Mesendoderm (in vitro differentiated cells): ENCODE data around the gene CUTC.

ENCODE experiments used
- DNase-seq: peaks from one replicate; pipeline ENCODE4 v3.0.0; 2013
- H2AK5ac ChIP-seq: 2 replicates; pipeline ENCODE4 v1.6.1; 2013; ENCODE audit warnings: low read length, inconsistent platforms
- H2BK120ac ChIP-seq: 2 replicates; pipeline ENCODE4 v1.6.1; 2013; ENCODE audit warnings: low read depth, mild to moderate bottlenecking, low read length, moderate library complexity, mixed read lengths
- H2BK15ac ChIP-seq: replicated peaks from 2 replicates; pipeline ENCODE4 v1.6.1; 2013; ENCODE audit warnings: low read depth, mild to moderate bottlenecking, moderate library complexity
- H2BK5ac ChIP-seq: 2 replicates; pipeline ENCODE4 v1.6.1; 2013; ENCODE audit warnings: low read length, inconsistent platforms
- H3K18ac ChIP-seq: 2 replicates; pipeline ENCODE4 v1.6.1; 2013; ENCODE audit warnings: mild to moderate bottlenecking, low read length, mixed read lengths
- H3K23ac ChIP-seq: one replicate; pipeline ENCODE4 v1.6.1; 2013; ENCODE audit warnings: low read length
- H3K27ac ChIP-seq: 2 replicates; pipeline ENCODE4 v1.5.1; 2013; ENCODE audit warnings: low read depth, mild to moderate bottlenecking, inconsistent platforms, low read length, moderate library complexity
- H3K27me3 ChIP-seq: 2 replicates; pipeline ENCODE4 v1.6.1; 2013; ENCODE audit warnings: low read length, control low read depth, mild to moderate bottlenecking, inconsistent platforms; ENCODE audit not compliant: insufficient read depth, poor library complexity
- H3K36me3 ChIP-seq: 2 replicates; pipeline ENCODE4 v1.6.1; 2013; ENCODE audit warnings: low read length, inconsistent platforms; ENCODE audit not compliant: control insufficient read depth, insufficient read depth
- H3K4ac ChIP-seq: one replicate; pipeline ENCODE4 v1.6.1; 2013; ENCODE audit warnings: low read depth, mild to moderate bottlenecking, low read length, moderate library complexity
- H3K4me1 ChIP-seq: 2 replicates; pipeline ENCODE4 v1.6.1; 2013; ENCODE audit warnings: low read depth, low read length, inconsistent platforms; ENCODE audit not compliant: control insufficient read depth
- H3K4me2 ChIP-seq: 2 replicates; pipeline ENCODE4 v1.6.1; 2013; ENCODE audit warnings: low read length
- H3K4me3 ChIP-seq: 2 replicates; pipeline ENCODE4 v1.5.1; 2013; ENCODE audit warnings: mild to moderate bottlenecking, low read length
- H3K56ac ChIP-seq: one replicate; pipeline ENCODE4 v1.6.1; 2013; ENCODE audit warnings: low read length
- H3K79me1 ChIP-seq: 2 replicates; pipeline ENCODE4 v1.6.1; 2013; ENCODE audit warnings: low read length, inconsistent platforms
- H3K79me2 ChIP-seq: 2 replicates; pipeline ENCODE4 v1.6.1; 2013; ENCODE audit warnings: mild to moderate bottlenecking, low read length; ENCODE audit not compliant: control insufficient read depth, insufficient read depth
- H3K9ac ChIP-seq: 2 replicates; pipeline ENCODE4 v1.6.1; 2013; ENCODE audit warnings: low read length, inconsistent platforms
- H4K5ac ChIP-seq: one replicate; pipeline ENCODE4 v1.6.1; 2013; ENCODE audit warnings: low read length
- H4K8ac ChIP-seq: one replicate; pipeline ENCODE4 v1.6.1; 2013; ENCODE audit warnings: low read depth, mild to moderate bottlenecking, control low read depth, low read length, moderate library complexity
- WGBS: extraction: QIAGEN DNeasy Blood & Tissue Kit; methylation state at CpG from one replicate; pipeline ENCODE4 v1.1.7; 2013; ENCODE audit warnings: low lambda C conversion rate, missing lambda C conversion rate; ENCODE audit not compliant: insufficient coverage; ENCODE audit errors: extremely low coverage; 5-methylcytosine and 5-hydroxymethylcytosine counted together

The CUTC gene

DNA sequence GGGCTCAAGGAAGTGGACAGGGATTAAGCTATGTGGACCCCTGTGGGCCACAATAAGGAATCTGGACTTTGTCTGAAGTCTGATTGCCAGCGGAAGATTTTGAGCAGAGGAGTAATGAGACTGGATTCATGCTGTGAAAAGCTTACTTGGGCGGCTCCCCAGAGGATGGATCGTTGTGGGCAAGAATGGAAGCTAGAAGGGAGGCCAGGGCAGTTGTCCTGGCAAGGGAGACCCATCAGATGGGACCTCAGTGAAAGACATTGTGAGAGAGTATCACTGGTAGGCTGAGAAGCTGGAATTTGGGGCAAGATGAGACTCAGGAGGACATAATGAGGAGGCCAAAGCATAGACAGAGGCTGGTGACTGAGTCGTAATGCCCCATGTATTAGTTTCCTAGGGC, 66.0 kb downstream of the CUTC start:
- Histone ChIP-seq H3K79me1 (no peaks in the 10 kb centered on the region), H3K18ac (no peak overlapping the region), H3K4me3 (no peak overlapping the region), H4K5ac (no peak overlapping the region), H3K27me3 (no peaks in the 10 kb centered on the region), H2BK5ac (no peak overlapping the region), H3K36me3 (no peaks in the 10 kb centered on the region), H3K9ac (no peak overlapping the region), H2AK5ac (no peak overlapping the region), H3K4me2 (no peak overlapping the region), H3K27ac (no peak overlapping the region), H2BK120ac (no peak overlapping the region), H3K56ac (no peak overlapping the region), H3K23ac (no peak overlapping the region), H3K79me2 (no peaks in the 10 kb centered on the region), H2BK15ac (no peak overlapping the region), H4K8ac (no peak overlapping the region), H3K4me1 (no peaks in the 10 kb centered on the region), H3K4ac (no peak overlapping the region)
- no peak for DNase-seq
- WGBS = no CpG with 5 or more reads among the region's 4 CpGs

DNA sequence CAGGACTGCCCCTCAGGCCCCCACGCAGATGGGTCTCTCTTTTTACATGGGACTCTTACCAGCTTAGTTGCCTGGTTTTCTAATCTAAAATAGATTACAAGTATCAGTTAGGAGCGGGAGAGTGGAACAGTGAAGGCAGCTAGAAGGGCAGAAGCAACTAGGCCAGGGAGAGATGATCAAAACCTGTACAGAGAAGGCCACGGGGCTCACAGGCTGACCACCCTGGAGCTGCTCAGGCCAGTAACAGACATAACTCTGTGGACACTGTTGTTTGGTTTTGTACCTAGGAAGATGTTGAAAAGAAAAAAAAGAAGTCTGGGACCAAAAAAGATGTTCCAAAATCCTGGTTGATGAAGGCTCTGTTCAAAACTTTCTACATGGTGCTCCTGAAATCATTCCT, 66.9 kb downstream of the CUTC start:
- Histone ChIP-seq H3K79me2 (no peaks in the 10 kb centered on the region), H2BK5ac (no peak overlapping the region), H3K9ac (no peak overlapping the region), H3K4me2 (no peak overlapping the region), H3K79me1 (no peaks in the 10 kb centered on the region), H3K23ac (no peak overlapping the region), H3K4me1 (no peaks in the 10 kb centered on the region), H4K8ac (no peak overlapping the region), H3K27ac (no peak overlapping the region), H4K5ac (no peak overlapping the region), H3K4ac (no peak overlapping the region), H3K36me3 (no peaks in the 10 kb centered on the region), H3K27me3 (no peaks in the 10 kb centered on the region), H3K4me3 (no peak overlapping the region), H2BK120ac (no peak overlapping the region), H3K18ac (no peak overlapping the region), H3K56ac (no peak overlapping the region), H2AK5ac (no peak overlapping the region), H2BK15ac (no peak overlapping the region)
- DNase-seq = no peak
- WGBS = no CpG with 5 or more reads among the region's 3 CpGs

DNA sequence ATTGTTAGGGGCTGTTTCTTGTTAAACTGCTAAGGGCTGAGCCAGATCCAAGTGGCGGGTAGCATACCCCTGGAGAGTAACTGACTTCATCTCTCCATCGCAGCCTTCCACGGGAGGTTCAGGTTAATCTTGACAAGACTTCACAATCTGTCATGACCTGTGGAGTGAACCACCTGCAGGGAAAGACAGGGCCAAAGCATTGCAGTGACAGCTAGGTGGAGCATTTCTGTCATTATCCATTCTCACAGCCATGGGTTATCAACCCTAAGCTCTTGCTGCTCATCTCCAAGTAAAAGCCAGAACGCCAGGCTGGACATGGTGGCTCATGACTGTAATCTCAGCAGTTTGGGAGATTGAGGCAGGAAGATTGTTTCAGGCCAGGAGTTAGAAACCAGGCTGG, 67.6 kb downstream of the CUTC start:
- Histone ChIP-seq H2BK120ac (no peak overlapping the region), H3K56ac (no peak overlapping the region), H3K4me1 (no peaks in the 10 kb centered on the region), H4K8ac (no peak overlapping the region), H3K79me2 (no peaks in the 10 kb centered on the region), H3K79me1 (no peaks in the 10 kb centered on the region), H3K18ac (no peak overlapping the region), H3K4ac (no peak overlapping the region), H3K4me2 (no peak overlapping the region), H3K27me3 (no peaks in the 10 kb centered on the region), H4K5ac (no peak overlapping the region), H3K4me3 (no peak overlapping the region), H2AK5ac (no peak overlapping the region), H3K9ac (no peak overlapping the region), H3K27ac (no peak overlapping the region), H3K23ac (no peak overlapping the region), H2BK15ac (no peak overlapping the region), H2BK5ac (no peak overlapping the region), H3K36me3 (no peaks in the 10 kb centered on the region)
- DNase-seq = peak; percentile 37
- no CpG with 5 or more reads among the region's 4 CpGs for WGBS

DNA sequence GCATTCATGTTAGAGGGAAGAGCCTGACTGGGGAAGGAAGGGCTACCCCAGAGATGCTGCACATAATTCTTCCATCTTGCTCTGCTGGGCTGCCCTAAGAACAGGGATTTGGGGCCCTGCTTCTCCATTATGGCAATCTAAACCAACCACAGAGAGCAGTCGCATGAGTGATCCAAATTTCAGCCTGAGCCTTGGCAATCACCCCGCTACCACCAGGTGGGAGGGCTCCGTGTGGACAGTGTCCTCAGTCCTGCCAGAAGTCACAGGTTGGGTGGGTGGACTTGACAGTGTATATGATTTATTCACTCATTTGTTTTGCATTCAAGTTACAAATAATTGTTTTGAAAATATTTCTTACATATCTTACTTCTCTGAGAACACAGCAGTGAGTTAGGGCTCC, 72.4 kb downstream of the CUTC start:
- Histone ChIP-seq H3K4ac (no peak overlapping the region), H3K4me3 (no peak overlapping the region), H3K9ac (no peak overlapping the region), H3K23ac (no peak overlapping the region), H3K18ac (no peak overlapping the region), H3K56ac (no peak overlapping the region), H4K8ac (no peak overlapping the region), H3K36me3 (no peaks in the 10 kb centered on the region), H3K79me1 (no peaks in the 10 kb centered on the region), H3K27me3 (no peaks in the 10 kb centered on the region), H4K5ac (no peak overlapping the region), H3K4me1 (no peaks in the 10 kb centered on the region), H2AK5ac (no peak overlapping the region), H3K27ac (no peak overlapping the region), H3K79me2 (no peaks in the 10 kb centered on the region), H2BK15ac (no peak overlapping the region), H2BK120ac (no peak overlapping the region), H3K4me2 (no peak overlapping the region), H2BK5ac (no peak overlapping the region)
- WGBS = no CpG with 5 or more reads among the region's 3 CpGs
- no peak for DNase-seq

DNA sequence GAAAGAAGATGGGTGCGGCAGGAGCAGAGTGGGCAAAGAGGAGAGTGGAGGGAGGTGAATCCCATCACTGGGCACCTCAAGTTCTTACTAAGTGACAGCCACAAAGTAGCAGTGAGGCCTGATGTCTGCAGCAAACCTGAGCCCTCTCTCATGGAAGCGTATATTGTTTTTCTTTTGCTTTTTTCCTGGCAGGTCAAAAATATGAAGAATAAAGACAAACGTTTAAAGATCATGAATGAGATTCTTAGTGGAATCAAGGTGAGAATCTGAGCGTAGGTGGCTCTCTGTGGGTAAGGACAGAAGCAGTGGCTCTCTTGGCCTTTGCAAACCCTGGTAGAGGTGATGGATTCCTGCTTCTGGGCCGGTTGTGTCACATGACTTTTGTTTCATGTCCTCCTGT, 73.2 kb downstream of the CUTC start:
- Histone ChIP-seq H3K9ac (no peak overlapping the region), H2BK120ac (no peak overlapping the region), H3K4ac (no peak overlapping the region), H3K27ac (no peak overlapping the region), H3K4me1 (no peaks in the 10 kb centered on the region), H3K79me2 (no peaks in the 10 kb centered on the region), H3K4me2 (no peak overlapping the region), H4K5ac (no peak overlapping the region), H2BK15ac (no peak overlapping the region), H3K27me3 (no peaks in the 10 kb centered on the region), H3K79me1 (no peaks in the 10 kb centered on the region), H4K8ac (no peak overlapping the region), H3K18ac (no peak overlapping the region), H2AK5ac (no peak overlapping the region), H3K56ac (no peak overlapping the region), H3K23ac (no peak overlapping the region), H3K4me3 (no peak overlapping the region), H3K36me3 (no peaks in the 10 kb centered on the region), H2BK5ac (no peak overlapping the region)
- no CpG with 5 or more reads among the region's 5 CpGs for WGBS
- DNase-seq = no peak
